OCI-LY1 (cell line): ENCODE results near the gene SLC25A28.

Experiments used
- H2AFZ ChIP-seq: fragments of 200-600 bp; sonication (generic), shearing (Covaris generic); 2 replicates; pipeline ENCODE4 v1.6.0; 2014; ENCODE audit warnings: antibody characterized with exemption, mild to moderate bottlenecking, low read length
- H3F3A ChIP-seq: fragments of 200-600 bp; sonication (generic), shearing (Covaris generic); 2 replicates; pipeline ENCODE4 v1.6.0; 2014; ENCODE audit warnings: mild to moderate bottlenecking, antibody characterized with exemption, low read length, moderate library complexity; ENCODE audit not compliant: insufficient read depth
- H3K27ac ChIP-seq: fragments of 200-600 bp; sonication (generic); 2 replicates; pipeline ENCODE4 v1.5.1; 2014; ENCODE audit warnings: low read length, mixed run types, mild to moderate bottlenecking, low read depth; ENCODE audit not compliant: poor library complexity, severe bottlenecking
- H3K27me3 ChIP-seq: fragments of 200-600 bp; sonication (generic); 2 replicates; pipeline ENCODE4 v1.6.0; 2014; ENCODE audit warnings: antibody characterized with exemption, mild to moderate bottlenecking, low read length, moderate library complexity; ENCODE audit not compliant: insufficient read depth
- H3K36me3 ChIP-seq: fragments of 200-600 bp; sonication (generic); 2 replicates; pipeline ENCODE4 v1.6.1; 2014; ENCODE audit warnings: mild to moderate bottlenecking, antibody characterized with exemption, low read length, moderate library complexity, mixed read lengths; ENCODE audit not compliant: insufficient read depth
- H3K4me1 ChIP-seq: fragments of 200-600 bp; sonication (generic); 2 replicates; pipeline ENCODE4 v1.5.1; 2014; ENCODE audit warnings: mild to moderate bottlenecking, low read length, moderate library complexity; ENCODE audit not compliant: insufficient read depth, severe bottlenecking
- H3K4me2 ChIP-seq: fragments of 200-600 bp; sonication (generic), shearing (Covaris generic); 2 replicates; pipeline ENCODE4 v1.6.1; 2014; ENCODE audit warnings: low read length
- H3K4me3 ChIP-seq: fragments of 200-600 bp; sonication (generic); 2 replicates; pipeline ENCODE4 v1.5.1; 2014; ENCODE audit warnings: low read length, low read depth, mild to moderate bottlenecking, mixed read lengths; ENCODE audit not compliant: poor library complexity, severe bottlenecking
- H3K79me2 ChIP-seq: fragments of 200-600 bp; shearing (Covaris generic); 2 replicates; pipeline ENCODE4 v1.6.1; 2016; ENCODE audit warnings: mixed run types, low read length, mixed read lengths; ENCODE audit not compliant: insufficient read depth
- H3K9ac ChIP-seq: fragments of 200-600 bp; sonication (generic), shearing (Covaris generic); 2 replicates; pipeline ENCODE4 v1.6.1; 2014; ENCODE audit warnings: mild to moderate bottlenecking, low read length, mixed read lengths
- H3K9me2 ChIP-seq: fragments of 200-600 bp; sonication (generic), shearing (Covaris generic); 2 replicates; pipeline ENCODE4 v1.6.1; 2014; ENCODE audit warnings: low read depth, mild to moderate bottlenecking, low read length, mixed read lengths
- H3K9me3 ChIP-seq: fragments of 200-600 bp; shearing (Covaris generic); 2 replicates; pipeline ENCODE4 v1.6.1; 2014; ENCODE audit warnings: low read length, mixed read lengths
- H4K20me1 ChIP-seq: fragments of 200-600 bp; sonication (generic), shearing (Covaris generic); 2 replicates; pipeline ENCODE4 v1.6.0; 2016; ENCODE audit warnings: mild to moderate bottlenecking, low read length; ENCODE audit not compliant: insufficient read depth
- EZH2 ChIP-seq: fragments of 200-600 bp; sonication (generic), shearing (Covaris generic); IDR thresholded peaks from 2 replicates; pipeline ENCODE4 v1.8.0; 2017; ENCODE audit warnings: borderline replicate concordance, mixed run types, mild to moderate bottlenecking, antibody characterized with exemption, low read length, moderate library complexity, mixed read lengths
- TF ChIP-seq, protein P1 (sequence below): fragments of 200-600 bp; sonication (generic), shearing (Covaris generic); IDR thresholded peaks from 2 replicates; pipeline ENCODE4 v1.5.1; 2017; ENCODE audit warnings: mild to moderate bottlenecking, antibody characterized with exemption, low read length, moderate library complexity, mixed read lengths

Gene SLC25A28

GRCh38 chr10:99630991-99631390 is 10.8 kb upstream of the SLC25A28 start:
- Histone ChIP-seq H2AFZ (no peak overlapping the region), H3K4me3 (no peak overlapping the region), H4K20me1 (no peaks in the 10 kb centered on the region), H3K27me3 (no peaks in the 10 kb centered on the region), H3K27ac (no peak overlapping the region), H3K4me2 (no peak overlapping the region), H3F3A (no peaks in the 10 kb centered on the region), H3K4me1 (no peaks in the 10 kb centered on the region), H3K9me3 (no peaks in the 10 kb centered on the region), H3K9ac (no peak overlapping the region), H3K36me3 (no peaks in the 10 kb centered on the region), H3K79me2 (no peaks in the 10 kb centered on the region), H3K9me2 (no peaks in the 10 kb centered on the region)
- TF ChIP-seq EZH2, result no peak
- TF ChIP-seq, protein P1, sequence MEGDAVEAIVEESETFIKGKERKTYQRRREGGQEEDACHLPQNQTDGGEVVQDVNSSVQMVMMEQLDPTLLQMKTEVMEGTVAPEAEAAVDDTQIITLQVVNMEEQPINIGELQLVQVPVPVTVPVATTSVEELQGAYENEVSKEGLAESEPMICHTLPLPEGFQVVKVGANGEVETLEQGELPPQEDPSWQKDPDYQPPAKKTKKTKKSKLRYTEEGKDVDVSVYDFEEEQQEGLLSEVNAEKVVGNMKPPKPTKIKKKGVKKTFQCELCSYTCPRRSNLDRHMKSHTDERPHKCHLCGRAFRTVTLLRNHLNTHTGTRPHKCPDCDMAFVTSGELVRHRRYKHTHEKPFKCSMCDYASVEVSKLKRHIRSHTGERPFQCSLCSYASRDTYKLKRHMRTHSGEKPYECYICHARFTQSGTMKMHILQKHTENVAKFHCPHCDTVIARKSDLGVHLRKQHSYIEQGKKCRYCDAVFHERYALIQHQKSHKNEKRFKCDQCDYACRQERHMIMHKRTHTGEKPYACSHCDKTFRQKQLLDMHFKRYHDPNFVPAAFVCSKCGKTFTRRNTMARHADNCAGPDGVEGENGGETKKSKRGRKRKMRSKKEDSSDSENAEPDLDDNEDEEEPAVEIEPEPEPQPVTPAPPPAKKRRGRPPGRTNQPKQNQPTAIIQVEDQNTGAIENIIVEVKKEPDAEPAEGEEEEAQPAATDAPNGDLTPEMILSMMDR, result no peak

DNA sequence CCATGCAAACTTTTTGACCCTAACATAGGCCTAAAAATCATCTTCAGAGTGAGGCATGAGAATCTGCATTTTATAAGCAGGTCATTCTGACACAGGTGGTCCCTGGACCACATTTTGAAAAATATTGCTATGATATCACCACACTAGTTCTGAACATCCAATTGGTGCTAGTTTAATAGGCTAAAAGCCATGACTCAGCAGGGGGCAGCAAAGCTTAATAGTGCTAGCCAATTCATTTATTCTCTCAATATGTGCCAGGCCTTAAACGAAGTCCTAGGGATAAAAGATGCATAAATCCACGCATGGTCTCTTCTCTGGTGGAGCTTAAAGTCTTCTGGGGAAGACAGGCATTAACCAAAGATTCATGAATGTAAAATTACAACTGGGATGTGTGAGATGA is 10.2 kb upstream of the SLC25A28 start:
- no peak overlapping the region for H2AFZ ChIP-seq
- H3K79me2 ChIP-seq, result no peaks in the 10 kb centered on the region
- H3K9me3 ChIP-seq, result no peaks in the 10 kb centered on the region
- no peak overlapping the region for H3K4me3 ChIP-seq
- TF ChIP-seq, protein P1, result peak; percentile 43
- no peak for TF ChIP-seq EZH2
- H3K4me2 ChIP-seq, result no peak overlapping the region
- H3K27me3 ChIP-seq, result no peaks in the 10 kb centered on the region
- H4K20me1 ChIP-seq, result no peaks in the 10 kb centered on the region
- no peak overlapping the region for H3K27ac ChIP-seq
- no peaks in the 10 kb centered on the region for H3K36me3 ChIP-seq
- no peaks in the 10 kb centered on the region for H3K9me2 ChIP-seq
- no peaks in the 10 kb centered on the region for H3K4me1 ChIP-seq
- no peak overlapping the region for H3K9ac ChIP-seq
- H3F3A ChIP-seq, result no peaks in the 10 kb centered on the region

DNA sequence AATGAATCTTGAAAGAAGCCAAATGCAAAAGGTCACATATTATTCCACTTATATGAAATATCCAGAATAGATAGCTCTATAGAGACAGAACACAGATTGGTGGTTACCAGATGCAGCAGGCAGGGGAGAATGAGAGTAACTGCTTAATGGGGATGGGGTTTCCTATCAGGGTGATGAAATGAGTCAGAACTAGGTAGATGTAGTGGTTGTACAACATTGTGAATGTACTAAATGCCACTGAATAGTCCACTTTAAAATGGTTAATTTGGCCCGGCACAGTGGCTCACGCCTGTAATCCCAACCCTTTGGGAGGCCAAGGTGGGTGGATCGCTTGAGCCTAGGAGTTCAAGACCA is 9.4 kb upstream of the SLC25A28 start:
- Histone ChIP-seq H3K36me3 (no peaks in the 10 kb centered on the region), H3K27me3 (no peaks in the 10 kb centered on the region)

More for the DNA sequence above, 9.4 kb upstream of the SLC25A28 start:
- TF ChIP-seq, protein P1, result no peak
- TF ChIP-seq EZH2, result no peak
- Histone ChIP-seq H3K4me3 (no peak overlapping the region), H3F3A (no peaks in the 10 kb centered on the region), H3K9me3 (no peaks in the 10 kb centered on the region), H4K20me1 (no peaks in the 10 kb centered on the region), H3K27ac (no peak overlapping the region), H3K9ac (no peak overlapping the region), H3K79me2 (no peaks in the 10 kb centered on the region), H2AFZ (no peak overlapping the region), H3K9me2 (no peaks in the 10 kb centered on the region), H3K4me2 (no peak overlapping the region), H3K4me1 (no peaks in the 10 kb centered on the region)
